Esophagus squamous epithelium (tissue), 4 donors: Measurements from ENCODE around the gene UAP1L1.
"Not testable (repeated sequence)": the region's sequence is repeated elsewhere in the genome, so short reads cannot be mapped to it uniquely, and the experiment has no call there.

Experiments
- CTCF ChIP-seq, 6 experiments: fragments of 450-650 bp in 4 of 6; fragments of 200-600 bp in 2 of 6; sonication (generic) in 2 of 6; IDR thresholded peaks; one replicate each; pipeline ENCODE4 v1.5.1; 2016 to 2019; ENCODE audit warnings: antibody characterized with exemption in 6 of 6, mild to moderate bottlenecking in 4 of 6, moderate library complexity in 4 of 6
- POLR2A ChIP-seq, 4 donors: fragments of 450-650 bp; IDR thresholded peaks; one replicate each; pipeline ENCODE4 v1.6.1; 2017; ENCODE audit warnings: antibody characterized with exemption in 4 of 4, mild to moderate bottlenecking in 4 of 4, moderate library complexity in 3 of 4

DNA sequence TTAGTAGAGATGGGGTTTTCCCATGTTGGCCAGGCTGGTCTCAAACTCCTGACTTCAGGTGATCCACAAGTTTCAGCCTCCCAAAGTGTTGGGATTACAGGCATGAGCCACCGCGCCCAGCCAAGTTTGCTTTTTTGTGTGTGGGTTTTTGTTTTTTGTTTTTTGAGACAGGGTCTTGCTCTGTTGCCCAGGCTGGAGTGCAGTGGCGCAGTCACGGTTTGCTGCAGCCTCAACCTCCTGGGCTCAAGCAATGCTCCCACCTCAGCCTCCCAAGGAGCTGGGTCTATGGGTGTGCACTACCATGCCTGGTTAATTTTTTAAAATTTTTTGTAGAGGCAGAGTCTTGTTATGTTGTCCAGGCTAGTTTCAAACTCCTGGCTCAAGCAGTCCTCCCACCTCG lies 43.8 kb upstream of the UAP1L1 start:
- not testable (repeated sequence) for TF ChIP-seq CTCF, POLR2A (IDR thresholded peaks at IDR 0.05)
